HG02943 (cell line): ENCODE results near the gene KCND2.

ENCODE experiments used
- ATAC-seq: cut with Tn5 transposase; IDR thresholded peaks from one replicate; pipeline ENCODE4 v1.9.1; 2021; ENCODE audit warnings: mild to moderate bottlenecking, low read depth, moderate library complexity; ENCODE audit not compliant: unreplicated experiment

Gene KCND2

DNA sequence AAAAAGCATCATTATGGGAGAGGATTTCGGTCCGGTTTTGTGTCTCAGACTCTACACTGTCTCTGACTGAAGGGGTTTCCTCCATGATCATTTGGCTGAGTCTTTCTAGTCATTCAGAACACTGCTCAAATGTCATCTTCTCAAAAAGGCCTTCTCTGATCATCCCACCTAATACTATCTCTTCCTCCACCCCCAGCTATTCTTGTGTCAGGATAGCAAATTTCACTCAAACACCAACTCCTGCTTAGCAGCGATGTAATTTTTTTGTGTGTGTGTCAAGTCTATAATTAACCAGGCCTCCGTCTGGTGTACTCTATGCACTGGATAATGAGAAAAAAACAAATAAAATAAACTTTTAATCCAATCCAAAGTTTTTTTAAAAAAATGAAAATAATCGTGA, 200.4 kb downstream of the KCND2 start:
- ATAC-seq: no peak

DNA sequence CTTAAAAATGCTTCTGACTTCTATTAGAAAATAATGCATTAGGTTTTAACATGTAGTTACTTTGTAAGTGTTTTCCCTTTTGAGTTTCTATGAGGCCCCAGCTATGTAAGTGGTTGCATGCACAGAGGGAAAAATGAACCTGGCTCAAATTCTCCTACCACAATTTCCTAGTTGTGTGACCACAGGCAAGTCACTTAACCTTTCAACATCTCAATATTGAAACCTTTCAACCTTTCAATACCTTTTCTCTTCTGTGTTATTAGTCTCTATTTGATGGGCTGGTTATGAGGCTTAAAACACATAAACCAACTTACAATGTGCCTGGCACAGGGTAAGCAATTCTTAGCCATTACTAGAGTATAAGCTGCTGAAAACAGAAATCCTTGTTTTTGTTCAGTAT, 203.0 kb downstream of the KCND2 start:
- ATAC-seq: no peak

DNA sequence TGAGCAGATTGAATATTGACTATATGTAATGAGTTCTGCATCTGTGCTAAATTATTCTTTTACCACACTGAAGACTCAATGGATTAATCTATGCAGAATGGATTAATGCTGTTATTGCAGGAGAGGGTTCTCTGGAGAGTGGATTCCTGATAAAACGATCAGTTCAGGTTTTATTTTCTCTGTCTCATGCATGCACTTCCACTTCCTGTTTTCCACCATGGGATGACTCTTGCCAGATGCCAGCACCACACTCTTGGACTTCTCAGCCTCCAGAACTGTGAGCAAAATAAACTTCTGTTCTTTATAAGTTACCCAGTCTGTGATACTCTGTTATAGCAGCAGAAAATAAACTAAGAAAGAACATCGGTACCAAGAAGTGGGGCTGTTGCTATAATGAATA, 207.5 kb downstream of the KCND2 start:
- ATAC-seq: no peak

DNA sequence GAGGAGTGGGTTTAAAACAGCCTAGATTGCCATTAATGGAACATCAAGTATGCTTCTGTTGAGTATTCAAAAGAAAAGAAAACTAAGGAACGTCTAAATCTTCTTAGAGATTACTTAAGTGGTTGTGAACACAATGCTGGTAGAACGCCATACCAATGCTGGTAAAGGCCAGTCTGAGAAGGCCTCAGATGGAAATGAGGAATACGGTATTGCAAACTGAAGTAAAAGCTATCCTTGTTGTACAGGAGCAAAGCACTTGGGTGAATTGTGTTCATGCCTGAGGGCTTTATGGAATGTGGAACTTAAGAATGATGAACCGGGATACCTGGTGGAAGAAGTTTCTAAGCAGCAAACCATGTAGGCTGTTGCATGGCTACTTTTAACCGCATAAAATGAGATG, 208.0 kb downstream of the KCND2 start:
- no peak for ATAC-seq

DNA sequence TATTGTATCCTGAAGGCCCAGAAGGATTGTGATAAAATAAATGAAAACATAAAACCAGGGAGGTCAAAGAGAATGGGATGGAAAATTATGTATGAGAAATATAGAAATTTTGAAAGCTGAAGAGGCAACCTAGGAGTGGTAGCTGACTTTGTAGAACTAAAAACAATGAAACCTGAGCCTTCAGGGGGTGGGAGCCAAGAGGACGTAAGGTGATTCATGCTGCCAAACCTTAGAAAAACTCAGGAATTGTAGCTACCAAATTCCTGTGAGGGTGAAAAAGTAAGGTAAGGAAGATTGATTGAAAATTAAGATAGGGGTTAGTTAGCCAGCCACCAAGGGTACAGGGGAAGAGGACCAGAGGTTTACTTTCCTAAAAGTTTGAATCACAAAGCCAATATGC, 213.2 kb downstream of the KCND2 start:
- ATAC-seq: no peak

DNA sequence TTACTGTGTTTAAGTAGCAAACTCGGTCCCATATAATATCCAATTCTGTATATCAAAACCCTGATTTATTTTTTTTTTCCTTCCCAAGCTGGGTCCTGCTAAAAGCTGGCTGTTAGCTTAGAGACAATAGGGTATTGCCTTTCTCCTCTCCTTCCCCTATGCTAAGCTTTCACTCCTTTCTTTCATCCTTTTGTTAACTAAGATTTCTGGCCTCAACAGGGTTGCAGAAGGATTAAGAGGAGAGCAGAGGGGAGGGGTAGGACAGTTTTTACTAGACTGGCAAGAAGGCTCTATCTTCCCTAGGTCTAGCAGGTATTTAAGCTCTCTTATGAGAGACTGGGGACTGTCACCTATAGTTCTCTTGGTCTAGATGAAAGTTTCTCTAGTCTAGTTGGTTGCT, 229.2 kb downstream of the KCND2 start:
- no peak for ATAC-seq

DNA sequence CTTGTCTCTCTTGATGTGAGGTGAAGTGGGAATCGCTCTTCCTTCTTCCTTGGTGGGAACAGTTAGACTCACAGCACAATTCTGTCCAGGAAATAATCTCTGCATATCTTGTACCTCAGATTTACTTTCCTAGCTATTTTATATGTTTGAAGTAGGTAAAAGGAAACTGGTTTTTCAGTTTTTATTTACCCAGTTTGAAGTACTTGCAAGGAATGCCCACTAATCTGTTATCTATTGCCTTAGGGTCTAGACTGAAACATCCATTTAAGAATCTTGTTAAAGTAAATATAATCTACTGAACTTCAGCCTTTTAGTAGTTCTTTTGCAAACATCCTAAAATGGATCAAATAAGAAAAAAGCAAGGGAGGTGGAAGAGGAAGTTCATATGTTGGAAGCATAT, 229.8 kb downstream of the KCND2 start:
- ATAC-seq: no peak

DNA sequence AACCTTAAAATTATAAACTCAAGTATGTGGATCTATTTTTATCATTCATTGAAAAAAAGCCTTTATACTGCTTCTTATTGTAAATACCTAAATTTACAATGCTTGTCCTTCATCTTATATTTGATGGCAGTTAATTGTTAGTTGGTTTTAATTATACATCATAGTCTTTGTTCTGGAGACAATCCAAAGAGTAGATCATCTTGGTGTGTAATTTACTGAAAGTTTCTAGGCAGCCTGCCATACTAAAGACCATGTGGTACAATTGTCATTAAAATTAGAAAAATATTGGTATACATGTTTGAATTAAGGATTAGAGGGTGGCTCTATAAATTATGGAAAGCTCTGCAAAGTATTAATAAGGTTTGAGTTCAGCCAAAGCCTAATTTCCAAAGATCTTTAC, 231.4 kb downstream of the KCND2 start:
- ATAC-seq: no peak

DNA sequence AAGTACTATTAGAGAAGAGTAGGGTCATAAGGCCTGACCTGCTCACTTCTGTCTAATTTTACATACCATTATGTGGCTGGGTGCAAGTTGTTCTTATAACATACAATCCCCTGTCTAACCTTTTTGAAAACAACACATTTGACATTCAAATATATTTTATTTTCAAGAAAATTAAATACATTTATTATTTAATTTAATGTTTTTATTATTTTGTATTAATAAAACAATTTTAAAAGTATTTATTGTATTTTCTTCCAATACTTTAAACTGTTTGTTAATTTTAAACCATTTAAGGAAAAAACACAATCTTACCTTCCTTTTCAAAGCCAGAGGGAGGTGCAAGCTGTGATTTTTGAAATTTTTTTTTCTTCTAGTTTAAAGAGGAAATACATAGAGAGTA, 232.8 kb downstream of the KCND2 start:
- ATAC-seq: no peak

DNA sequence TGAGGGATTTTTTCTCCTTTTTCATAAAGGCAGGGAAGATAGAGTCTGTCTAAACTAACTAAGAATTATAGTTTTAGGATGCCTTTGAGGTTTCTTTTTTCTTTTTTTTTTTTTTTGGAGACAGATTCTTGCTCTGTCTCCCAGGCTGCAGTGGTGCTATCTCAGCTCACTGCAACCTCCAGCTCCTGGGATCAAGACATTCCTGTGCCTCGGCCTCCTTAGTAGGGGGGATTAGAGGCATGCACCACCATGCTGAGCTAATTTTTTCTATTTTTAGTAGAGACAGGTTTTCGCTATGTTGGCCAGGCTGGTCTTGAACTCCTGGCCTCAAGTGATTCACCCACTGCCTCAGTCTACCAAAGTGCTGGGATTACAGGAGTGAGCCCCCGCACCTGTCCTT, 239.7 kb downstream of the KCND2 start:
- ATAC-seq: no peak

DNA sequence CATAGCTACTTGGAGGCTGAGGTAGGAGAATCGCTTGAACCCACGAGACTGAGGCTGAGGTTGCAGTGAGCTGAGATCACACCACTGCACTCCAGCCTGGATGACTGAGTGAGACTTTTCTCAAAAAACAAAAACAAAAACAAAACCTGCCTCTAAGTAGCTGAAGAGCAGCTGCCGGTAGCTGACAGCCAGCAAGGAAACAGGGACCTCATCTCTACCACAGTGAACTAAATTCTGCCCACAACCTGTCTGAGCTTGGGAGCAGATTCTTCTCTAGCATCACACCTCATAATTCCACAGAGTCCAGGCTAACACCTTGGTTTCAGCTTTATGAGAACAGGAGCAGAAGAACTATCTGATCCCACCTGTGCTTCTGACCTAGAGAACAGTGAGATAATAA, 246.2 kb downstream of the KCND2 start:
- ATAC-seq: no peak

DNA sequence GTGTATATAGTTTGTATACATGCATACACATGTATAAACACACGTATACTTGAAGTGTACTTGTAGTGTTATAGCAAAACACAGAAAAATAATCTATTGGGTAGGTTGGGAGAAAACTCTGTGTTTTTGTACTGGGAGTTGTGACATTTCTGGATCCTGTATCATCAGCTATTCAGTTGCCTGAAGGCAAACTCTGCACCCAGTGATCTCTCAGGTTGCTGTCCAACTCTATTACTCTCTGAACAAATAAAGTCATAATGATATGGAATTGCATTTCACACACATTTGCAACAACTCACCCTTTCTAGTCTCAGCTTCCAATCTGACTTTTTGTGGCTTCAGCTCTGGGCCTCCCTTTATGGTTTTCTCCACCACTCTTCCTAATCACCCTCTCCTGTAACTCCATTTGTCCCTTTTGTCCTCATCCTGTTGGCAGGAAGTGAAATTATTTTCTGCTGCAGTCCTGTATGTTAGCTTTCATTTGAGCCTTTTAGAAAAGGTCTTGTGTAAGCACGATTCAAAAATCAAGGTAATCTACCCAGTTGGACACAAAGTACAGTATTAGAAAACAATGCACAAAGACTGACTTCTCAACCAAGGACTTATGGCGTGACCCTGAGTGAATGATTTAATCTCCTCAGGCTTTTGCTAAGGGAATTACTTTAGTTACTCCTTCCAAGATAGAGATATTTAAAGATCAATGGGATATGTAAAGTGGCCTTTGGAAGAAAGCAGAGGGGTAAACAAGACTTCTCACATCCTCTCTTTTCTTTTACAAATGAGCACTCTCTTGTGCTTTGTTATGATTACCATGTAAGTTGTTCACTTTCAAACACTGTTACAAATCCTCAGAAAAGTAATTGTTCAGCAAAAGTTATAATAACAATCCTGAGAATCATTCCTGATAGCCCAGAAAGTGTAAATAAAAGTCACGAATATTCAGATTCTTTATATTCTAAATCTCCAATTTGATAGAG, 249.1 kb downstream of the KCND2 start:
- ATAC-seq: no peak

DNA sequence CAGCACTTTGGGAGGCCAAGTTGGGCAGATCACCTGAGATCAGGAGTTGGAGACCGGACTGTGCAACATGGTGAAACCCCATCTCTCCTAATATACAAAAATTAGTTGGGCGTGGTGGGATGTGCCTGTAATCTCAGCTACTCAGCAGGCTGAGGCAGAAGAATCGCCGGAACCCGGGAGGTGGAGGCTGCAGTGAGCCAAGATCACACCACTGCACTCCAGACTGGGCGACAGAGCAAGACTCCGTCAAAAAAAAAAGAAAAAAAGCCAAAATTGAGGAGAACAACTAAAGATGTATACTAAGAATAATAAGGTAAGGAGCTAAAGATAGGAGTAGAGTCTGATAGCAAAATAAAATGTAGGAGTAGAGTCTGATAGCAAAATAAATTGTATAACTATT, 251.0 kb downstream of the KCND2 start:
- ATAC-seq: no peak

DNA sequence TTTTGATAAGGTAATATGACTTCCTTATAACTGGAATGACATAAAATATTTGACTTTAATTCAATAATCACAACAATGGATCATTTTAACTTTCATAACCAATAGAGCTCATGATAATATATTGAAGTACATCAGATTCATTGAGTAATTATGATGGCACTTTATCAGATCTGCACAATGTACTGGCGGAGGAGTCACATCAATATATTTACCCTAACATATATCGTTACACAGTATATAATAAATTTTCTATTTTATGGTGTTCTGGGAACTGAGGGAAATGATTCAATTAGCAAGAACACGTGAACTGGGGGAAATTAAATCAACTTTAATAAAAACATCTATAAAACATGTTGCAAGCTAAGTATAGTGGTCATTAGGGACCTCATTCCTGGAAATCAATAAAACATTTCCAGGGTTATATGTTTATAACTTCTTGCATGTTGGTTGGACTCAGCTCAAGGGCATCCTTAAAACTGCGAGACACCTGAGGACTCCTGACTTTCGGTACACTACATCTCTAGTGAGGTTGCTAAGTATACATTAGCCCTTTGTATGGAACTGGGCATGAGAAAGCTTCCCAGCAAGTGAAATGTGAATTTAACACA, 254.0 kb downstream of the KCND2 start:
- no peak for ATAC-seq

DNA sequence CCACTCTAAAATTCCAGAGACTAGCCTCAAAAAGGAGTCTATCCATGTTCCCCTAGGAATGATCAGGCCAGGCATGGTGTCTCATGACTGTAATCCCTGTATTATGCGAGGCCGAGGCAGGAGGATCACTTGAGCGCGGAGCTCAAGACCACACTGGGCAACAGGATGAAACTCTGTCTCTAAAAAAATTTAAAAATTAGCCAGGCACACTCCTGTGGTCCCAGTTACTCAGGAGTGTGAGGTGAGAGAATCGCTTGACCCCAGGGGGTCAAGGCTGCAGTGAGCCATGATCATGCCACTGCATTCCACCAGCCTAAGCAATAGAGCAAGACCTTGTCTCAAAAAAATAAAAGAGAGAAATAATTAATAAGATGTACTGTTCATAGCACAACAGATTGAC, 256.8 kb downstream of the KCND2 start:
- no peak for ATAC-seq

DNA sequence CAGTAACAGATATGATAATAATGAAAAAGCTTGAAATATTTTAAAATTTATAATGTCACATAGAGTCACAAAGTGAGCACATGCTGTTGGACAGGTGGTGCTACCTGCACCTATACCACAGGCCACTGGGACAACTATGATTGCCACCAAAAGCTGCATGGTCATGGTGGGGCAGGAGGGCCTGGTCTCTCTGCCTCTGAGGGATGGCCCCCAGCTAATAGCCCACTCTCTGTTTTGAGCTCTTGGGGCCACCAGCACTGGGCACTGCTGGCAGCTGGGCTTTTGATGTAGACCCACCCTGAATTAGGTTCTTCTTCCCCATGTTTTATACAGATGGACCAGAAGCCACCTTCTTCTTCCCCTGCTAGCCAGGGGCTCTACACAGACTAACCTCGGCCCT, 265.4 kb downstream of the KCND2 start:
- ATAC-seq: no peak

DNA sequence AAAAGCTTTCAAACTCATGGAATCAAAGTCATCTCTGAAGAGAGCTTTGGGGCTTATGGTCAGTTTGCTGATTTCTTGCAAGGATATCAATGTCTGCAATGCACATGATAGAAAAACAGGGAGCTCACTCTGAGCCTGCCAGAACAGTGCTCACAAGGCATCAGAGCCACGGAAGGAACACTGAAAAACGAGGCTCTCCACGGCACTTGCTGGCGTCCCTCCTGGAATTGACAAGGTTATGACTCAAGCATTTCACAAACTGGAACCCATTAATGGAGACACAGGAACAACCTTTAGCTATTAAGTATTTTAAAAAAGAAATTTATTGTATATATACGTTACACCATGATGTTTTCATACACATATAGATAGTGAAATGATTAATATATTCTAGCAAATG, 266.3 kb downstream of the KCND2 start:
- ATAC-seq: no peak

DNA sequence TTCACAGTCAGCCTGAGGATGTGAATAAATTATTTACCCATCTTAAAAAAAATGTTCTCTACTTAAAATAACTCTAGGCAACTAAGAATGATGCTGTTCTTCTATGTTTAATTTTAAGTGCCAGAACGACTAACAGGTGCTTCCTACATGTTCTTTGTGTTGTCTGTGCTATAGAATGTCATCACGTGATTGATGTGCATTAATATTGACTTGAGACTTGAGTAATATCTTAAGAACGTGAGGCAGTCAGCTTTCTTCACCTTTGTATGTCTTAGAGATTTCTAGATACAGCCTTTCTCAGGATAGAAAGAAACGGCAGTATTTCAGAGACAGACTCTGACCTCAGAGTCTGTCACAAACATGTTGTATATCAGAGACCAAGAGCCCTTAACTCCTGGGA, 274.6 kb downstream of the KCND2 start:
- no peak for ATAC-seq

DNA sequence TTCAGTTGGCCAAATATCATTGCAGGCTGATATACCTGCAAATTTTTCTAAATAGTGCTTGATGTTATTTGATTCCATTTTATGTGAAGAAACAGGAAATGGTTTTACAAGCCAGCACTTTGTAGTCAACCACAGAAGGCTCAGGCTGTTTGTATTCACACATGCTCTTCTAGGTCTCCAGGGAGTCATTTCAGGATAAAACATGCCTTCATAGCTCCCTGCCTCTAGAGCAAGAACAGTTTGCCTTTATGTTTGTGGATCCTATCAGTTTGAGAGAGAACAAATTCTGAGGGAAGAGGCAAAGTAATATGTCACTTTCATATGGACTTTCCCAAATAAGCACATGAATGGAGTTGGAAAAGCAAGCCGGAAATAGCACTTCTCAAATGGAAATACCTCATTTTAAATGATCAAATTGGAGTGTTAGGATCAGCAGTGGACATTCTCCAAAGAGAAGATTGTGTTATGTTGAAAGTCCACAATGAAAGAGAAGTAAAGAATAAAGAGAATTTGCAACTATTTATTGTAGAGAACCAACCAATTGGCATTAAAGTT, 277.6 kb downstream of the KCND2 start:
- no peak for ATAC-seq

DNA sequence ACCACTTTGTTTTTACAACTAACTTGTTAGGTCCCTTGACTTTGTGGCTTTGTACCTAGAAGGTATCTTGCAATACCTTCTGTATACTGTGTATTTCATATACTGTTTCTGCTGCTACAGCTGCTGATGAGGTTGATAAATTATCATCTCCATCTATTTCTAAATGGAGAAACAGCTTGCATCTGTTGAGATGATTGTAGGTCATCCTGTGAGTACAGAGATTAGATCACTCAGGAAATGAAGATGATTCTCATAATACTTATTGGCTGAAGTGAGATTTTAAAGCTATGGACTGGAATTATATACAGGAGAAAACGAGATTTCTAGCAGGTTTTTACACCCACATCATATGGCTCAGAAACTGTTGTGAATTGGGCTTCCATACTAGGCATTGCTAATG, 280.5 kb downstream of the KCND2 start:
- ATAC-seq: no peak

DNA sequence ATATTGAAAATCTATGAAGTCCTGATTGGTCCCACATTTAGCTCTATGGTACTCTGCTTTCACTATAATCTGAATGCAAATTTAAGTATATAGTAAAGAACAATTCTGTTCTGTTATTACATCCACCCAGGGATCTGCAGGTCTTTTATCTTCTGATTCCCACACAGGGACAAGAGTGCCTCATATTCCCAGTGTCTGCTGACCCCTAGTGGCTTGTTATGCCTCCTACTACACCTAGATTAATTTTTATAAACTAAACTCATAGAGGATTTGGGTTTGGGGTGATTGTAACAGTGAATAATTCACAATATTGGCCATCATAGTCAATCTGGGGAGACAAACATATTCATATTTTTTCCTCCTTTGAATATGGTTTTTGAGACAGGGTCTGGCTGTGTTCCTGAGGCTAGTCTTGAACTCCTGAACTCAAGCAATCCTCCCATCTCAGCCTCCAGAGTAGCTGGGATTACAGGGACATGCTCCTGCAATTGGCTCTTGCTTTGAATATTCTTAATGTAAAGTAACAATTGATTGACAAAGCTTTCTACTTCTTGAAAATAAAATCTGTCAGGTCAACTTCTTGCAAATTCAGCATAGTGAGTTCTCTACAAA, 282.1 kb downstream of the KCND2 start:
- peak; percentile 62 for ATAC-seq
